GM18502 (cell line): ENCODE data around the gene STK39.

Source experiments
- ATAC-seq: cut with Tn5 transposase; IDR thresholded peaks from one replicate; pipeline ENCODE4 v1.9.1; 2021; ENCODE audit warnings: mild to moderate bottlenecking; ENCODE audit not compliant: unreplicated experiment, poor library complexity

Gene STK39

GRCh38 chr2:168244318-168244717, 3.1 kb downstream of the STK39 start:
- no peak for ATAC-seq

GRCh38 chr2:168243061-168243460, 4.3 kb downstream of the STK39 start:
- ATAC-seq: no peak

GRCh38 chr2:168241746-168242145, 5.6 kb downstream of the STK39 start:
- no peak for ATAC-seq

- no peak for ATAC-seq
Measured at GRCh38 chr2:168241208-168241607, 6.2 kb downstream of the STK39 start.

- ATAC-seq: no peak
Measured at GRCh38 chr2:168239281-168239680, 8.1 kb downstream of the STK39 start.

- ATAC-seq: no peak
Measured at GRCh38 chr2:168237741-168238140, 9.7 kb downstream of the STK39 start.

- no peak for ATAC-seq
Measured at GRCh38 chr2:168234407-168235085, 12.8 kb downstream of the STK39 start.

- no peak for ATAC-seq
Measured at GRCh38 chr2:168233726-168234406, 13.5 kb downstream of the STK39 start.

- no peak for ATAC-seq
Measured at GRCh38 chr2:168233166-168233565, 14.2 kb downstream of the STK39 start.

- ATAC-seq: no peak
Measured at GRCh38 chr2:168231609-168232241, 15.7 kb downstream of the STK39 start.

- no peak for ATAC-seq
Measured at GRCh38 chr2:168230389-168230788, 17.0 kb downstream of the STK39 start.

GRCh38 chr2:168224346-168224745, 23.0 kb downstream of the STK39 start:
- no peak for ATAC-seq

- no peak for ATAC-seq
Measured at GRCh38 chr2:168222088-168222487, 25.3 kb downstream of the STK39 start.

GRCh38 chr2:168220965-168221819, 26.2 kb downstream of the STK39 start:
- no peak for ATAC-seq

- no peak for ATAC-seq
Measured at GRCh38 chr2:168217920-168218319, 29.5 kb downstream of the STK39 start.

- no peak for ATAC-seq
Measured at GRCh38 chr2:168216351-168217005, 30.9 kb downstream of the STK39 start.

- ATAC-seq: no peak
Measured at GRCh38 chr2:168215813-168216212, 31.6 kb downstream of the STK39 start.

- no peak for ATAC-seq
Measured at GRCh38 chr2:168212866-168213265, 34.5 kb downstream of the STK39 start.

GRCh38 chr2:168212167-168212566, 35.2 kb downstream of the STK39 start:
- no peak for ATAC-seq

GRCh38 chr2:168211664-168212163, 35.7 kb downstream of the STK39 start:
- peak; percentile 71 for ATAC-seq
